HepG2 (cell line): ENCODE results near the gene NAT14. TPM values are rescaled to one million over a fixed set of nuclear protein-coding genes. Genes with fewer than 3 reads are reported as not detected.

Source experiments
- ATAC-seq: fragments of 200-7000 bp; cut with Tn5 transposase; 3 replicates; pipeline ENCODE4 v1.9.1; 2020; ENCODE audit warnings: mild to moderate bottlenecking, moderate library complexity
- BruUV-seq: library from RNA; stranded (reverse); fragments of 400-500 nt; replicated peaks from 2 replicates; lab custom pipeline; 2021; lab: Mats Ljungman, UMichigan
- CTCF ChIA-PET: fragments of 300-600 bp; formaldehyde crosslinking; extraction: SDS; loops from one replicate; lab custom pipeline; 2021; ENCODE audit warnings: low total read pairs, inconsistent platforms, low intra/inter-chr PET ratio; lab: Yijun Ruan, JAX
- POLR2A ChIA-PET: fragments of 350-600 bp; sonication (Branson Sonifier 250); formaldehyde crosslinking; loops from one replicate; lab custom pipeline; 2020; ENCODE audit warnings: antibody characterized with exemption, inconsistent platforms; lab: Yijun Ruan, JAX
- DNase-seq: peaks from one replicate; pipeline ENCODE4 v3.0.0-alpha.2; 2015; ENCODE audit warnings: low spot score
- FAIRE-seq: peaks from 3 replicates; lab custom pipeline; 2011; peaks lifted over from hg19 to GRCh38; lab: Jason Lieb, UNC
- H2AFZ ChIP-seq: one replicate; pipeline ENCODE4 v1.6.1; 2011; ENCODE audit warnings: low read length, inconsistent platforms
- H3K27ac ChIP-seq: fragments of 300-600 bp; 3 replicates; pipeline ENCODE4 v1.8.0; 2011; ENCODE audit warnings: mixed run types, mild to moderate bottlenecking, mixed read lengths, low read length, inconsistent platforms; ENCODE audit not compliant: insufficient read depth; ENCODE audit errors: extremely low read length
- H3K27me3 ChIP-seq, 2 experiments: fragments of 200-600 bp in 1 of 2; 2 replicates in 1 of 2; 3 replicates in 1 of 2; pipeline versions ENCODE4 v1.6.0 to v1.8.0; 2011; ENCODE audit warnings: low read length in 2 of 2, mild to moderate bottlenecking in 2 of 2, moderate library complexity in 2 of 2, inconsistent platforms in 1 of 2; ENCODE audit not compliant: insufficient read depth in 2 of 2, control insufficient read depth in 1 of 2
- H3K36me3 ChIP-seq, 2 experiments: fragments of 200-600 bp in 1 of 2; replicated peaks in 1 of 2; 2 replicates in 1 of 2; 3 replicates in 1 of 2; pipeline versions ENCODE4 v1.5.1 to v1.8.0; 2011; ENCODE audit warnings: low read length in 2 of 2, inconsistent platforms in 1 of 2; ENCODE audit not compliant: insufficient read depth in 2 of 2, control insufficient read depth in 1 of 2
- H3K4me1 ChIP-seq: 2 replicates; pipeline ENCODE4 v1.5.1; 2012; ENCODE audit warnings: low read length, inconsistent platforms; ENCODE audit not compliant: insufficient read depth
- H3K4me2 ChIP-seq: 2 replicates; pipeline ENCODE4 v1.6.0; 2011; ENCODE audit warnings: low read depth, low read length, inconsistent platforms
- H3K4me3 ChIP-seq, 3 experiments: fragments of 200-600 bp in 1 of 3; sonication (generic), shearing (Covaris generic) in 1 of 3; replicated peaks in 1 of 3; 2 replicates each; pipeline ENCODE4 v1.5.1; 2011 to 2016; ENCODE audit warnings: low read length in 3 of 3, inconsistent platforms in 2 of 3, low read depth in 2 of 3, mild to moderate bottlenecking in 2 of 3, control low read depth in 1 of 3, mixed read lengths in 1 of 3; ENCODE audit not compliant: insufficient read depth in 1 of 3
- H3K79me2 ChIP-seq: one replicate; pipeline ENCODE4 v1.6.1; 2011; ENCODE audit warnings: low read length, inconsistent platforms; ENCODE audit not compliant: insufficient read depth
- H3K9ac ChIP-seq: 2 replicates; pipeline ENCODE4 v1.6.0; 2011; ENCODE audit warnings: mild to moderate bottlenecking, low read depth, low read length, inconsistent platforms; ENCODE audit not compliant: insufficient read depth
- H3K9me3 ChIP-seq: 2 replicates; pipeline ENCODE4 v1.5.1; 2012; ENCODE audit warnings: mild to moderate bottlenecking, low read length
- H4K20me1 ChIP-seq: 2 replicates; pipeline ENCODE4 v1.6.0; 2011; ENCODE audit warnings: inconsistent platforms, mild to moderate bottlenecking, low read length, moderate library complexity; ENCODE audit not compliant: insufficient read depth
- GTF2F1 ChIP-seq: fragments of 150-350 bp; IDR thresholded peaks from 2 replicates; pipeline ENCODE4 v1.6.1; 2014; ENCODE audit warnings: low read length
- KLF16 ChIP-seq, 2 experiments: sonication (generic) in 1 of 2; formaldehyde crosslinking in 1 of 2; IDR thresholded peaks; 2 replicates each; pipeline versions ENCODE4 v1.6.1 to v1.8.0; 2016 to 2023; ENCODE audit warnings: missing genetic modification reagents in 2 of 2, missing compliant biosample characterization in 1 of 2
- THYN1 ChIP-seq: sonication (generic); formaldehyde crosslinking; IDR thresholded peaks from 2 replicates; pipeline ENCODE4 v1.8.1; 2023; ENCODE audit warnings: low read depth, mild to moderate bottlenecking, moderate library complexity, missing genetic modification reagents, borderline replicate concordance
- ZNF235 ChIP-seq: sonication (generic); formaldehyde crosslinking; IDR thresholded peaks from 2 replicates; pipeline ENCODE4 v1.8.1; 2023; ENCODE audit warnings: mild to moderate bottlenecking, missing genetic modification reagents, borderline replicate concordance
- ZNF431 ChIP-seq: sonication (generic); formaldehyde crosslinking; IDR thresholded peaks from 2 replicates; pipeline ENCODE4 v1.9.0; 2022; ENCODE audit warnings: missing genetic modification reagents, low read depth, mild to moderate bottlenecking, borderline replicate concordance
- WGBS: methylation state at CpG from one replicate; pipeline ENCODE4 v1.1.6; 2017; ENCODE audit warnings: low lambda C conversion rate; 5-methylcytosine and 5-hydroxymethylcytosine counted together
- in situ Hi-C: cut with HindIII; loops from 2 replicates; pipeline ENCODE4 v1.10.0; 2017; ENCODE audit warnings: low pct_unique_long_range_greater_than_20kb; ENCODE audit not compliant: extremely low pct_ligation_motif_present
- intact Hi-C: fragments of 100-400 bp; cut with micrococcal nuclease; formaldehyde crosslinking; loops from one replicate; pipeline ENCODE4 v1.10.0; 2022; ENCODE audit not compliant: unreplicated experiment
- polyA plus RNA-seq, 8 experiments: library from polyadenylated mRNA; depleted of rRNA in 3 of 8; stranded (reverse) in 7 of 8; unstranded in 1 of 8; fragments of >200 nt; fragmentation: Illumina TruSeq in 4 of 8; extraction: Trizol in 4 of 8; gene quantifications; 2 replicates each; pipeline versions ENCODE4 v1.2.1 to v1.2.3, GENCODE V29; 2011 to 2016; ENCODE audit warnings: low read depth in 4 of 8, missing spikeins in 1 of 8, mixed read lengths in 1 of 8; ENCODE audit not compliant: insufficient read depth in 1 of 8
- total RNA-seq, 5 experiments: library from RNA; depleted of rRNA; stranded (reverse); fragments of >200 nt; fragmentation: Illumina TruSeq; extraction: Trizol; gene quantifications; 2 replicates each; pipeline ENCODE4 v1.2.3, GENCODE V29; 2016; ENCODE audit warnings: low read depth in 1 of 5
- TF ChIP-seq, protein P1 (sequence below): sonication (generic); formaldehyde crosslinking; IDR thresholded peaks from 2 replicates; pipeline ENCODE4 v1.5.0; 2020; ENCODE audit warnings: missing genetic modification reagents
- TF ChIP-seq, protein P2 (sequence below): IDR thresholded peaks from 2 replicates; pipeline ENCODE4 v1.6.1; 2016; ENCODE audit warnings: mild to moderate bottlenecking, missing biosample characterization, missing genetic modification reagents
- TF ChIP-seq, protein P3 (sequence below), 2 experiments: sonication (generic) in 1 of 2; formaldehyde crosslinking in 1 of 2; IDR thresholded peaks; 2 replicates each; pipeline versions ENCODE4 v1.4.0 to v1.6.1; 2016 to 2020; ENCODE audit warnings: borderline replicate concordance in 1 of 2, low read depth in 1 of 2, mild to moderate bottlenecking in 1 of 2, missing genetic modification reagents in 1 of 2
- TF ChIP-seq, protein P4 (sequence below): sonication (generic); formaldehyde crosslinking; IDR thresholded peaks from 2 replicates; pipeline ENCODE4 v1.8.1; 2023; ENCODE audit warnings: missing genetic modification reagents, mild to moderate bottlenecking, borderline replicate concordance
- TF ChIP-seq, protein P5 (sequence below): sonication (generic); formaldehyde crosslinking; IDR thresholded peaks from 2 replicates; pipeline ENCODE4 v1.5.0; 2020; ENCODE audit warnings: missing genetic modification reagents

Gene NAT14
- total and polyA plus RNA-seq, 2 of the 13 experiments (the other 11 are each of a cell fraction or from before 2014, with no cell fraction given), result 20.7 to 22.3 TPM

DNA sequence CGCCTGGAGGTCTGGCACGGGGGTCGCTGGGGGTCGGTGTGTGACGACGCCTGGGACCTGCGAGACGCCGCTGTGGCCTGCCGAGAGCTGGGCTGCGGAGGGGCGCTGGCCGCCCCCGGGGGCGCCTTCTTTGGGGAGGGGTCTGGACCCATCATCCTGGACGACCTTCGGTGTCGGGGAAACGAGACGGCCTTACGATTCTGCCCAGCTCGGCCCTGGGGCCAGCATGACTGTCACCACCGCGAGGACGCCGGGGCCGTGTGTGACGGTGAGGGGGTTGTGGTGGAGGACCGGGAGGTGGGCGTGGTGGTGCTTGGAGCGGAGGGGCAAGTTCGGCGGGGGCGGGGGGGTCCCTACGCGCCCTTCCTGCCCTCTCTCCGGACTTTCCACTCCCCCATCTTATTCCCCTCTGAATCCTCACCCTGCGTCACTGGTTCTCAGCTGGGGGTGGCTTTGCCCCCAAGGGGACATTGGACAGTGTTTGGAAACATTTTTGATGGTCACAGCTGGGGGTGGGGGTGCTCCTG lies 8.7 kb downstream of the NAT14 start:
- intact Hi-C loops, result no loop called here
- TF ChIP-seq KLF16 (CRISPR knock-in tag; IDR thresholded peaks at IDR 0.05), result no peak
- TF ChIP-seq, protein P1, sequence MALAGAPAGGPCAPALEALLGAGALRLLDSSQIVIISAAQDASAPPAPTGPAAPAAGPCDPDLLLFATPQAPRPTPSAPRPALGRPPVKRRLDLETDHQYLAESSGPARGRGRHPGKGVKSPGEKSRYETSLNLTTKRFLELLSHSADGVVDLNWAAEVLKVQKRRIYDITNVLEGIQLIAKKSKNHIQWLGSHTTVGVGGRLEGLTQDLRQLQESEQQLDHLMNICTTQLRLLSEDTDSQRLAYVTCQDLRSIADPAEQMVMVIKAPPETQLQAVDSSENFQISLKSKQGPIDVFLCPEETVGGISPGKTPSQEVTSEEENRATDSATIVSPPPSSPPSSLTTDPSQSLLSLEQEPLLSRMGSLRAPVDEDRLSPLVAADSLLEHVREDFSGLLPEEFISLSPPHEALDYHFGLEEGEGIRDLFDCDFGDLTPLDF (CRISPR knock-in tag), result no peak
- TF ChIP-seq, protein P2, sequence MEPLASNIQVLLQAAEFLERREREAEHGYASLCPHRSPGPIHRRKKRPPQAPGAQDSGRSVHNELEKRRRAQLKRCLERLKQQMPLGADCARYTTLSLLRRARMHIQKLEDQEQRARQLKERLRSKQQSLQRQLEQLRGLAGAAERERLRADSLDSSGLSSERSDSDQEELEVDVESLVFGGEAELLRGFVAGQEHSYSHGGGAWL (CRISPR knock-in tag), result no peak
- no peak for TF ChIP-seq THYN1
- no peak for TF ChIP-seq ZNF235
- no peak for TF ChIP-seq ZNF431 (CRISPR knock-in tag)
- TF ChIP-seq, protein P3, sequence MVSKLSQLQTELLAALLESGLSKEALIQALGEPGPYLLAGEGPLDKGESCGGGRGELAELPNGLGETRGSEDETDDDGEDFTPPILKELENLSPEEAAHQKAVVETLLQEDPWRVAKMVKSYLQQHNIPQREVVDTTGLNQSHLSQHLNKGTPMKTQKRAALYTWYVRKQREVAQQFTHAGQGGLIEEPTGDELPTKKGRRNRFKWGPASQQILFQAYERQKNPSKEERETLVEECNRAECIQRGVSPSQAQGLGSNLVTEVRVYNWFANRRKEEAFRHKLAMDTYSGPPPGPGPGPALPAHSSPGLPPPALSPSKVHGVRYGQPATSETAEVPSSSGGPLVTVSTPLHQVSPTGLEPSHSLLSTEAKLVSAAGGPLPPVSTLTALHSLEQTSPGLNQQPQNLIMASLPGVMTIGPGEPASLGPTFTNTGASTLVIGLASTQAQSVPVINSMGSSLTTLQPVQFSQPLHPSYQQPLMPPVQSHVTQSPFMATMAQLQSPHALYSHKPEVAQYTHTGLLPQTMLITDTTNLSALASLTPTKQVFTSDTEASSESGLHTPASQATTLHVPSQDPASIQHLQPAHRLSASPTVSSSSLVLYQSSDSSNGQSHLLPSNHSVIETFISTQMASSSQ (IDR thresholded peaks at IDR 0.05; ENCODE audit: low read depth), result no peak
- TF ChIP-seq, protein P3 (CRISPR knock-in tag; IDR thresholded peaks at IDR 0.05; ENCODE audit: borderline replicate concordance), result no peak
- TF ChIP-seq GTF2F1, result no peak
- TF ChIP-seq, protein P4, sequence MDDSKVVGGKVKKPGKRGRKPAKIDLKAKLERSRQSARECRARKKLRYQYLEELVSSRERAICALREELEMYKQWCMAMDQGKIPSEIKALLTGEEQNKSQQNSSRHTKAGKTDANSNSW (CRISPR knock-in tag), result no peak
- TF ChIP-seq, protein P5, sequence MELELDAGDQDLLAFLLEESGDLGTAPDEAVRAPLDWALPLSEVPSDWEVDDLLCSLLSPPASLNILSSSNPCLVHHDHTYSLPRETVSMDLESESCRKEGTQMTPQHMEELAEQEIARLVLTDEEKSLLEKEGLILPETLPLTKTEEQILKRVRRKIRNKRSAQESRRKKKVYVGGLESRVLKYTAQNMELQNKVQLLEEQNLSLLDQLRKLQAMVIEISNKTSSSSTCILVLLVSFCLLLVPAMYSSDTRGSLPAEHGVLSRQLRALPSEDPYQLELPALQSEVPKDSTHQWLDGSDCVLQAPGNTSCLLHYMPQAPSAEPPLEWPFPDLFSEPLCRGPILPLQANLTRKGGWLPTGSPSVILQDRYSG (CRISPR knock-in tag), result no peak
- TF ChIP-seq, all 625 proteins: peak for 0
- Histone ChIP-seq H3K9ac (no peak overlapping the region), H3K27me3 (peaks cover 18 to 79% of the 10 kb centered on the region in 2 experiments), H4K20me1 (no peaks in the 10 kb centered on the region), H3K27ac (no peak overlapping the region), H3K4me3 (no peak overlapping the region), H3K36me3 (no peaks in the 10 kb centered on the region), H3K79me2 (no peaks in the 10 kb centered on the region), H3K4me1 (peaks cover 1% of the 10 kb centered on the region; the same call in 1 of the 2 replicates), H3K4me2 (no peak overlapping the region), H3K9me3 (no peaks in the 10 kb centered on the region), H2AFZ (no peak overlapping the region)
- 9% methylated on average over 5 of the region's 38 CpGs for WGBS
- no peak for DNase-seq
- no peak for ATAC-seq
- POLR2A ChIA-PET, result interaction anchor here (1.2 to 1.6 kb wide), 2 partner anchors 8 to 11 kb away, joined by 3 to 5 read pairs; partner anchors contain the start of gene NAT14
- in situ Hi-C loops, result no loop called here
- no TSS peak for BruUV-seq
- CTCF ChIA-PET, result no interaction called here
- no peak for FAIRE-seq
